Central memory CD8-positive, alpha-beta T cell (primary cell): Measurements from ENCODE around the gene GHRL.

Experiments
- ATAC-seq: fragments of 150-1000 bp; cut with Tn5 transposase; replicated peaks from 2 replicates; pipeline ENCODE4 v1.10.0; 2022; ENCODE audit warnings: mild to moderate bottlenecking, moderate FRiP score, moderate number of reproducible peaks; ENCODE audit not compliant: poor library complexity, severe bottlenecking; ENCODE audit errors: extremely low read depth
- DNase-seq, 2 donors: peaks; one replicate each; pipeline ENCODE4 v3.0.0; 2021; ENCODE audit warnings: low spot score in 2 of 2
- H3K27ac Mint-ChIP-seq: one replicate; pipeline ENCODE4 v1.8.0; 2022; ENCODE audit warnings: low read depth, mild to moderate bottlenecking, moderate library complexity, mixed read lengths
- H3K27me3 Mint-ChIP-seq: one replicate; pipeline ENCODE4 v1.8.0; 2022; ENCODE audit warnings: mixed read lengths
- H3K36me3 Mint-ChIP-seq: one replicate; pipeline ENCODE4 v1.8.0; 2022; ENCODE audit warnings: mild to moderate bottlenecking, moderate library complexity, mixed read lengths; ENCODE audit not compliant: insufficient read depth
- H3K4me1 Mint-ChIP-seq: one replicate; pipeline ENCODE4 v1.8.0; 2022; ENCODE audit warnings: mixed read lengths
- H3K4me3 Mint-ChIP-seq: one replicate; pipeline ENCODE4 v1.8.0; 2022; ENCODE audit warnings: mild to moderate bottlenecking, moderate library complexity, mixed read lengths
- H3K9me3 Mint-ChIP-seq: one replicate; pipeline ENCODE4 v1.8.0; 2022; ENCODE audit warnings: mixed read lengths

The GHRL gene

GRCh38 chr3:10287936-10288574, 4.7 kb downstream of the GHRL start:
- no peak overlapping the region for H3K27ac Mint-ChIP-seq

GRCh38 chr3:10286596-10287295, 6.0 kb downstream of the GHRL start:
- Mint-ChIP-seq H3K27ac (no peak overlapping the region), H3K4me1 (peaks cover 26% of the 10 kb centered on the region), H3K27me3 (no peaks in the 10 kb centered on the region), H3K36me3 (peaks cover 21% of the 10 kb centered on the region), H3K9me3 (no peaks in the 10 kb centered on the region), H3K4me3 (no peak overlapping the region)
- DNase-seq = peak; percentile 27 to 29
- no peak for ATAC-seq

More at GRCh38 chr3:10287936-10288574, 4.7 kb downstream of the GHRL start:
- Mint-ChIP-seq H3K4me3 (no peak overlapping the region), H3K4me1 (peaks cover 31% of the 10 kb centered on the region), H3K36me3 (peaks cover 15% of the 10 kb centered on the region), H3K9me3 (no peaks in the 10 kb centered on the region), H3K27me3 (no peaks in the 10 kb centered on the region)
- ATAC-seq (no peak), DNase-seq (no peak)

DNA sequence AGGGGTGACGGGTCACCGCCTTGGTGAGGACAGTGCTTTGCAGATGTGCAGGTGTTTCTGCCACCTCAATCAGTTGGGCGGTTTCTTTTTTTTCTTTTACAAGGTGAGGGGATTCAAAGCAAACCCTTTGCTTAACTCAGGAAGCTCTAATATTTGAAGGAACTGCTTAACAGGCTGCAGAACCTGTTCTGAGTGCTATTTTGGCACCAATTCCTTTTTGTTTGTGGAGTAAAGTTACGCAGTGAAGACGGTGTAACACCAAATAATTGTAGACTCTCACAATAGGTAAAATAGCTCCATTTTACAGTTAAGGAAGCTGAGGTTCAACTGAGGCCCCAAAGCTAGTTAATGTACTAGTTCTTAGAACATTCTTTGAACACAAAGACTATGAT, 6.6 kb downstream of the GHRL start:
- Mint-ChIP-seq H3K27ac (no peak overlapping the region), H3K4me3 (no peak overlapping the region), H3K36me3 (peaks cover 21% of the 10 kb centered on the region), H3K27me3 (no peaks in the 10 kb centered on the region), H3K4me1 (peaks cover 26% of the 10 kb centered on the region), H3K9me3 (no peaks in the 10 kb centered on the region)
- ATAC-seq (no peak), DNase-seq (no peak)

DNA sequence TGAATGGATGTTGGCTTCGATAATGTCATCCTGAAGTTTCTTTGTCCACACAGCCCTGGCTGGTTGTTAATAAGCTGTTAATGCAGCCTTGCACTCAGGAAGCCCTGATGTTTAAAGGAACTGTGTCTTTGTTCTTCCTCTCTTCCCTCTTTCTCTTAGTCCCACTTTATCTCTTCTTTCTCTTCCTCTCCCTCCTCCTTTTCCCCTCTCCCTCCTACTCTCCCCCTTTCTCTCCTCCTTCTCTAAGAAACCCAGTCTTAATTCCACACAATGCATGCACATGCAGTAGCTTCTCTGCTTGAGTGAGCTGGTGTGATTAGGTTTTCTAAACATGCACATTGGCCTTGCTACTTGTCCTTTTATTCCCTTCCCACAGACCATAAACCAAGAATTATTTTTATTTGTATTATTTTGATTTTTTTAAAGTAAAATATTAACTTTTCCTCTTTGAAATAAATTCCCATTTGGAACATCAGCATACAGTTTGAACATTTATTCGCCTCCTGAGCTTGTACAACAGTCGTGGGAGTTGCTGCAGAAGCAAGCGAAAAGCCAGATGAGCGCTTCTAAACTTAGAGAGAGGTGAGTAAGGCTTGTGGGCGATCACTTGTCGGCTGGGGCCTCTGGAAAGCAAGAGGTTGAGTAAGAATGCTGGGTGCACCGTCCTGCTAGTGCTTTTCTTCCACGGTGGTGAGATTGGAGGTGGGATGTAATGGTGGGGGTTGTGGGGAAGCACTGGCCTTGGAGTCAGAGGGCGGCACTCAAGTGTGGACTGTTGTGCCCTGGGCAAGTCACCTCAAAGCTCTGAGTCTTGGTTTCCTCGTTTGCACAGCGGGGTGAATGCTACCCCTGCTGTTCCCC, 7.2 kb downstream of the GHRL start:
- Mint-ChIP-seq H3K36me3 (peaks cover 23% of the 10 kb centered on the region), H3K27ac (no peak overlapping the region), H3K27me3 (no peaks in the 10 kb centered on the region), H3K4me3 (no peak overlapping the region), H3K9me3 (no peaks in the 10 kb centered on the region), H3K4me1 (peaks cover 26% of the 10 kb centered on the region)
- no peak for DNase-seq
- no peak for ATAC-seq

DNA sequence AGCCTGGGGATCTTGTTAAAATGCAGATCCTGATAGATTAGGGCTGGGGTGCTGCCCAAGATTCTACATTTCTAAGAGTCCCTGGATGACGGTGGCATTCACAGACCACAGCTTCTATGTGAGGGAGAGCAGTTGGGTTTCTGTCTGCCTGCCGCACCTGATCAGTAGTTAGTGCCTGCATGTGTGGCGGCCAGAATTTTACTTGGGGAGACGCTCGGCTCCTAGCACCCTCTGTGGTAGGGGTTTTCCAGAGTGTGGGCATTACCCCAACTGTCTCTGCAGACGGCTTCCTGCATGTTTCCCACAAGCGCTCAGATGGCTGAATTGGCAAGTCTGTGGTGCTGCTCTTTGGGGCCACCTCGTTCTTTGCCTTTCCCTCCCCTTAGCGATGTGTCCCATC, 8.3 kb downstream of the GHRL start:
- Mint-ChIP-seq H3K4me1 (peaks cover 26% of the 10 kb centered on the region), H3K27me3 (no peaks in the 10 kb centered on the region), H3K36me3 (peaks cover 28% of the 10 kb centered on the region), H3K27ac (peak overlapping the region; percentile 55), H3K4me3 (no peak overlapping the region), H3K9me3 (no peaks in the 10 kb centered on the region)
- peak in 1 of 2 donors; percentile 22 for DNase-seq
- ATAC-seq = peak; percentile 86

GRCh38 chr3:10283638-10284037, 9.1 kb downstream of the GHRL start:
- Mint-ChIP-seq H3K27me3 (no peaks in the 10 kb centered on the region), H3K36me3 (peaks cover 33% of the 10 kb centered on the region), H3K4me3 (no peak overlapping the region), H3K4me1 (peaks cover 26% of the 10 kb centered on the region), H3K27ac (peak overlapping the region; percentile 55), H3K9me3 (no peaks in the 10 kb centered on the region)
- ATAC-seq (no peak), DNase-seq (no peak)

GRCh38 chr3:10281951-10282350, 10.8 kb downstream of the GHRL start:
- Mint-ChIP-seq H3K4me1 (peaks cover 34% of the 10 kb centered on the region), H3K27ac (no peak overlapping the region), H3K4me3 (no peak overlapping the region), H3K36me3 (peaks cover 33% of the 10 kb centered on the region), H3K9me3 (no peaks in the 10 kb centered on the region), H3K27me3 (no peaks in the 10 kb centered on the region)
- ATAC-seq (no peak), DNase-seq (no peak)

GRCh38 chr3:10280571-10280970, 12.2 kb downstream of the GHRL start:
- no peaks in the 10 kb centered on the region for H3K27me3 Mint-ChIP-seq
- H3K9me3 Mint-ChIP-seq = no peaks in the 10 kb centered on the region
- peaks cover 31% of the 10 kb centered on the region for H3K4me1 Mint-ChIP-seq
- peaks cover 42% of the 10 kb centered on the region for H3K36me3 Mint-ChIP-seq
- DNase-seq = no peak
- H3K27ac Mint-ChIP-seq = no peak overlapping the region
- H3K4me3 Mint-ChIP-seq = no peak overlapping the region
- ATAC-seq = no peak

- Mint-ChIP-seq H3K27me3 (no peaks in the 10 kb centered on the region), H3K4me3 (no peak overlapping the region), H3K4me1 (peaks cover 31% of the 10 kb centered on the region), H3K9me3 (no peaks in the 10 kb centered on the region), H3K36me3 (peaks cover 46% of the 10 kb centered on the region), H3K27ac (no peak overlapping the region)
- no peak for DNase-seq
- ATAC-seq = no peak
These were observed 12.6 kb downstream of the GHRL start for GRCh38 chr3:10280177-10280529.

DNA sequence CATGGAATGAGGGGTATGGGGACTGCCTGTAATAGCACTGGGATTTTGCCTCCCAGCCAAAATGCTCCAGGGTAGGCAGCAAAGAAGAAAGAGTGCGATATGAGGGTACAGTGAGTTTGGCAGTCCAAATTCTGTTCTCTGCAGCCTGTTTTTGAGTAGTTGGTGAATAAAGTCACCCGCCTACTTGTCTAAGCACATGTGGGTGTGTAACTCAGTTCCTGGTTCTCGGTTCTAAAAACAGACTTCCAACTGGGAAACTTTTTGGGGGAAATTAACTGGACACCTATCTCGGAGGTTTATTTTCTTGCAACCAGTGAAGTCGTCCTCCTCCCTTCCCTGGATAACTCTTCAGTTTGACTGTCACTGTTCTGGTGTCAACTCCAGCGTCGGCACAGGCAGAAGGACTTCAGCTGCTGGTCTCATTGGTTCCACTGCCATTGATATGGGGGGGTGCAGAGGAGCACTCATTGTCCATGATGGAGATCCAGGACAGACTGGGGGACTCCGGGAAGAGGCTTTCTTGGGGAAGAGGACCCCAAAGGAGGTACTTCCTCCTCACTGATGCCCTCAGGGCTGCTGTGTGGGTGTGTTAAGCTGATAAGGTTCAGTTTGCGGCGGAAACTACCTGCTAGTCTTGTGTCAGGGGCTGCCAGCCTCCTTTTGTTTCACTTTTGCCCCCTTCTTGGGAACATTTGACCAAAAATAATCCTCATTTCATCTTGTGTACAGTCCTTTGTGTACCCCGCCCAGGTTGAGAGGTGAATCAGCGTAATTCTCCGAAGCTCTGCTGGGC, 13.2 kb downstream of the GHRL start:
- H3K9me3 Mint-ChIP-seq = no peaks in the 10 kb centered on the region

DNA sequence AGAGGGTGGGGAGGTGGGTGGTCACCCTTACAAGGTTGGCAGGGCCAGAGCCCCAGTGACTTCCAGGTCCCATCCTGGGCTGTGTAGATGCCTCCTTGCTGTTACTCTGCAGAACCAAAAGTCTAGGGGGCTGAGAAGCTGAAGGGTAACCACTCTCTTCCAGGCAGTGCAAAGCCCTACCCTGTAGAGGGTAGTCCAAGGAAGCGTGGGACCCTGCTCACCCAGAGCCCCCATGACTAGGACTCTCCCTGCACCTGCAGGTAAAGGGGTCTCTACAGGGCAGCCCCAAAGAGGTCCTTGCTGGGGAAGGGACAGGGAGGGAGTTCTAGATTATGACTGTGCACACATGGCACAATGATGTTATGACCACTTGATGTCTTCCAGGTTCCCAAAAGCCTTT, 14.2 kb downstream of the GHRL start:
- Mint-ChIP-seq H3K36me3 (peaks cover 48% of the 10 kb centered on the region), H3K27me3 (no peaks in the 10 kb centered on the region), H3K9me3 (no peaks in the 10 kb centered on the region), H3K4me1 (peaks cover 30% of the 10 kb centered on the region), H3K4me3 (no peak overlapping the region), H3K27ac (no peak overlapping the region)
- ATAC-seq = no peak
- no peak for DNase-seq

More for the DNA sequence above, 13.2 kb downstream of the GHRL start:
- H3K4me1 Mint-ChIP-seq = peaks cover 27% of the 10 kb centered on the region
- H3K4me3 Mint-ChIP-seq = no peak overlapping the region
- no peak overlapping the region for H3K27ac Mint-ChIP-seq
- DNase-seq (no peak), ATAC-seq (no peak)
- peaks cover 46% of the 10 kb centered on the region for H3K36me3 Mint-ChIP-seq
- H3K27me3 Mint-ChIP-seq = no peaks in the 10 kb centered on the region

DNA sequence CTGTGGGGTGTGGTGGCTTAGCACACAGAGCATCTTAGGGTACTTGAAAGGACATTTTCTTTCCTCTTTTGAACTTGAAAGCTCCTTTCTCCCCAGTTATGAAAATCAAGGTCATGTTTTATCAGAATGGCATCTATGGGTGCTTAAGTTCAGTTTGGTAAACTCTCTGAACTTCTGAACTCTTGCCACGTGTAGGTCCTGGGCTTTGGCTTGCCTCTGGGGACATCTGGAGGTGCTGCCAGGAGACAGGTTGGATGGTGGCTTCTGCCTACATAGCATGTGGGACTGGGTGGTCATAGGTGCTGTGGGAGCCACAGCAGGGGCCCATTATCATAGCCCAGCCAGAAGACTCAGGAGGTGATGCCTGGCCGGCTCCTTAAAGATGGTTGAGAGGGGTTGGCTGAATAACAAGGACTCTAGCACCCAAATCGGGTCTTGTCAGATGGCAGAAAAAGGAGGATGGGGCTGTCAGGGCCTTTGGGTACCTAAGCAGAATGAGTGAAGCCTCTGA, 15.6 kb downstream of the GHRL start:
- no peaks in the 10 kb centered on the region for H3K27me3 Mint-ChIP-seq
- H3K27ac Mint-ChIP-seq = peak overlapping the region; percentile 76
- no peaks in the 10 kb centered on the region for H3K9me3 Mint-ChIP-seq
- peaks cover 49% of the 10 kb centered on the region for H3K36me3 Mint-ChIP-seq
- H3K4me1 Mint-ChIP-seq = peaks cover 40% of the 10 kb centered on the region
- ATAC-seq (no peak), DNase-seq (no peak)
- H3K4me3 Mint-ChIP-seq = no peak overlapping the region
